ENCODE measurements around the gene COL4A6.

GRCh38 chrX:108130889-108131288 is 307.3 kb downstream of the COL4A6 start:
- TF ChIP-seq EZH2 (IDR thresholded peaks at IDR 0.05; ENCODE audit: borderline replicate concordance), result no peak
- TF ChIP-seq CTCF (IDR thresholded peaks at IDR 0.05; ENCODE audit: poor library complexity), result no peak
- TF ChIP-seq EZH2phosphoT487 (IDR thresholded peaks at IDR 0.05; ENCODE audit: low read depth, severe bottlenecking, unreplicated experiment), result no peak

All from hepatocyte (in vitro differentiated cells).